Lung (tissue), 12 donors: ENCODE results near the gene DTNB. TPM values are rescaled to one million over a fixed set of nuclear protein-coding genes. Genes with fewer than 3 reads are reported as not detected.

ENCODE experiments used
- ATAC-seq: fragments of 200-7000 bp; cut with Tn5 transposase; one replicate; pipeline ENCODE4 v1.9.1; 2020; ENCODE audit warnings: moderate number of reproducible peaks; ENCODE audit not compliant: insufficient read depth, low FRiP score
- DNase-seq, 3 donors: peaks; one replicate each; pipeline ENCODE4 v3.0.0-alpha.2; 2013 to 2017
- H3K27ac ChIP-seq, 2 donors: one replicate each; pipeline ENCODE4 v1.5.1; 2013; ENCODE audit warnings: mild to moderate bottlenecking in 2 of 2, moderate library complexity in 2 of 2, control low read depth in 1 of 2, inconsistent platforms in 1 of 2, low read depth in 1 of 2, low read length in 1 of 2
- H3K27me3 ChIP-seq, 3 donors: one replicate each; pipeline ENCODE4 v1.5.1; 2013; ENCODE audit warnings: low read length in 2 of 3; ENCODE audit not compliant: control insufficient read depth in 3 of 3, insufficient read depth in 3 of 3
- H3K36me3 ChIP-seq, 4 donors: one replicate each; pipeline ENCODE4 v1.5.1; 2013; ENCODE audit warnings: low read length in 4 of 4, mild to moderate bottlenecking in 1 of 4, moderate library complexity in 1 of 4; ENCODE audit not compliant: control insufficient read depth in 4 of 4, insufficient read depth in 4 of 4
- H3K4me1 ChIP-seq, 5 donors: one replicate each; pipeline ENCODE4 v1.5.1; 2013; ENCODE audit warnings: low read length in 5 of 5, mild to moderate bottlenecking in 2 of 5, moderate library complexity in 1 of 5; ENCODE audit not compliant: control insufficient read depth in 5 of 5, insufficient read depth in 5 of 5
- H3K4me3 ChIP-seq: one replicate; pipeline ENCODE4 v1.5.1; 2013; ENCODE audit warnings: mild to moderate bottlenecking, control low read depth, moderate library complexity
- H3K9ac ChIP-seq, 2 donors: one replicate each; pipeline ENCODE4 v1.5.1; 2013; ENCODE audit warnings: low read length in 2 of 2, control low read depth in 1 of 2; ENCODE audit not compliant: insufficient read depth in 1 of 2
- H3K9me3 ChIP-seq, 4 donors: one replicate each; pipeline ENCODE4 v1.5.1; 2013; ENCODE audit warnings: low read length in 3 of 4, mild to moderate bottlenecking in 1 of 4, moderate library complexity in 1 of 4; ENCODE audit not compliant: control insufficient read depth in 4 of 4, insufficient read depth in 3 of 4
- WGBS, 2 donors: extraction: QIAGEN DNeasy Blood & Tissue Kit; methylation state at CpG; one replicate each; pipeline ENCODE4 v1.1.7; 2013; 5-methylcytosine and 5-hydroxymethylcytosine counted together
- polyA plus RNA-seq, 2 donors: library from polyadenylated mRNA; stranded (reverse); fragments of 200-250 nt; gene quantifications; one replicate each; pipeline ENCODE4 v1.2.1, GENCODE V29; 2013
- total RNA-seq, 2 donors: library from RNA; depleted of rRNA in 1 of 2; stranded (reverse); fragments of >200 nt in 1 of 2; gene quantifications; one replicate each; pipeline ENCODE4 v1.2.1, GENCODE V29; 2014 to 2021
- TF ChIP-seq, protein P1 (sequence below): IDR thresholded peaks from 2 replicates; pipeline ENCODE4 v1.5.1; 2012; ENCODE audit warnings: mild to moderate bottlenecking; ENCODE audit errors: control extremely low read depth, extremely low read depth
- donor health status: control.
- donor health status: control.
- donor health status: Bipolar disorder and iron deficiency.
- donor health status: healthy.
- donor health status: DM: yes; HTN: yes; CAD: no.

The DTNB gene
- total and polyA plus RNA-seq, 4 donors = 10.1 to 35.2 (median 20.4) TPM

DNA sequence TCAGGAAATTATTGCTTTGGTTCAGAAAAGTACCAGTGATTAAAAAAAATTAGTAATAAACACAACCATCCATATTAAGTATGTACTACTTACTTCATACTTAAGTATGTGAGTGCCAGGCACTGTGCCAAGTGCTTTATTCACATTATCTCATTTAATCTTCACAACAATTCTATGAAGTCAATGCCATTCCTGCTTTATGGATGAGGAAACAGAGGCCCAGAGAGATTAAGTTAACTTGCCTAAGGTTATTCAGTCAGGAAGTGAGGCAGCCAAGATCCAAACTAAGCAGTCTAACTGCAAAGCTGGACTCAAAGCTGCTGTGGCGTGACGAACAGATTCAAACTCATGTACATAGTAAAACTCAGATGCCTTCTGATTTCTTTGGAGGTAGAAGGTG lies 22.3 kb downstream of the DTNB start:
- Histone ChIP-seq H3K27me3 (no peaks in the 10 kb centered on the region), H3K9me3 (no peaks in the 10 kb centered on the region), H3K27ac (no peak overlapping the region), H3K9ac (no peak overlapping the region), H3K4me3 (no peak overlapping the region), H3K4me1 (peaks cover 0 to 2% (median 0%) of the 10 kb centered on the region in 5 donors), H3K36me3 (peaks cover 0 to 3% (median under 1%) of the 10 kb centered on the region in 4 donors)
- 69 to 93% methylated on average over 2 of the region's 2 CpGs for whole genome bisulfite sequencing, 2 donors
- no peak for ATAC-seq
- peak in 1 of 3 donors; percentile 21 for DNase-seq
- TF ChIP-seq, protein P1, sequence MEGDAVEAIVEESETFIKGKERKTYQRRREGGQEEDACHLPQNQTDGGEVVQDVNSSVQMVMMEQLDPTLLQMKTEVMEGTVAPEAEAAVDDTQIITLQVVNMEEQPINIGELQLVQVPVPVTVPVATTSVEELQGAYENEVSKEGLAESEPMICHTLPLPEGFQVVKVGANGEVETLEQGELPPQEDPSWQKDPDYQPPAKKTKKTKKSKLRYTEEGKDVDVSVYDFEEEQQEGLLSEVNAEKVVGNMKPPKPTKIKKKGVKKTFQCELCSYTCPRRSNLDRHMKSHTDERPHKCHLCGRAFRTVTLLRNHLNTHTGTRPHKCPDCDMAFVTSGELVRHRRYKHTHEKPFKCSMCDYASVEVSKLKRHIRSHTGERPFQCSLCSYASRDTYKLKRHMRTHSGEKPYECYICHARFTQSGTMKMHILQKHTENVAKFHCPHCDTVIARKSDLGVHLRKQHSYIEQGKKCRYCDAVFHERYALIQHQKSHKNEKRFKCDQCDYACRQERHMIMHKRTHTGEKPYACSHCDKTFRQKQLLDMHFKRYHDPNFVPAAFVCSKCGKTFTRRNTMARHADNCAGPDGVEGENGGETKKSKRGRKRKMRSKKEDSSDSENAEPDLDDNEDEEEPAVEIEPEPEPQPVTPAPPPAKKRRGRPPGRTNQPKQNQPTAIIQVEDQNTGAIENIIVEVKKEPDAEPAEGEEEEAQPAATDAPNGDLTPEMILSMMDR = no peak

DNA sequence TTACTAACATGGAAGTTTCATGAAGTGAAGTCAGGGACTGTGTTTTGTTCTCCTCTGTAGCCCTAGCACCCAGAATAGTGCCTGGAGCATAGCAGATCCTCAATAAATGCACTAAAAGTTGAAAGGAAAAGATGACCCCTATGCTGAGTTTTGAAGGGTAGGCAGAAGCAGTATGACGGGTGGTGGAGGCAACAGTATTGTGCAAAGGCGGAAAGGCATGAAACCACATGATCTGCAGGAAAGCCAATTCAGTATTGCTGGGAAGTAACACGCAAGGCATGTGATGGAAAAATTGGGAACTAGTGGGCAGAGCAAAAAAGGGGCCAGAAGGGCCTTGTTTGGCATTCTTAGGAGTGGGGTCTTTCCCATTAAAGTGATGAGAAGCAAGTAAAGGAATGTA lies 23.1 kb downstream of the DTNB start:
- peak; percentile 34 for ATAC-seq
- no peak for DNase-seq
- TF ChIP-seq, protein P1 = no peak
- H3K9me3 ChIP-seq = no peaks in the 10 kb centered on the region
- peaks cover 0 to 3% (median under 1%) of the 10 kb centered on the region in 4 donors for H3K36me3 ChIP-seq
- peaks cover 0 to 2% (median 0%) of the 10 kb centered on the region in 5 donors for H3K4me1 ChIP-seq
- H3K4me3 ChIP-seq = no peak overlapping the region
- no peak overlapping the region for H3K9ac ChIP-seq
- H3K27me3 ChIP-seq = no peaks in the 10 kb centered on the region
- H3K27ac ChIP-seq = peak overlapping the region in 1 of 2 donors; percentile 6
- 46 to 75% methylated on average over 3 of the region's 3 CpGs for WGBS, 2 donors

DNA sequence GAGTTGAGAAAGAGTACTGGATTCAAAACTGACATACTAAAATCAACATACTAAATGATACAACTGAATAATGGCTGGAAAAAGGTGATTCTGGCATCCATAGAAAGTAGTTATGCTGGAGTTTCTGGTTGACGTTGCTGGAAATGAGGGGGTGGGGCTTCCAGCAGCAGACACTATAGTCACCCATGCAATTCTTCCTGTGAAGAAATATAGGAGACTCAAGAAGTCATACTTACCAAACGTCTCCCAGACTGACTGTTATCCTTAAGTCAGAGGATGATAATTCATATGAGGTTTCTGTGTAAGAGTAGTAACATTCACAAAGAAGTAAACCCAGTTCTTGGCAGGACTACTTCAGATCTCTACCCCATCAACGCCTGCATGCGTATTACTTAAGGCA lies 23.6 kb downstream of the DTNB start:
- Histone ChIP-seq H3K9me3 (no peaks in the 10 kb centered on the region), H3K9ac (no peak overlapping the region), H3K27me3 (no peaks in the 10 kb centered on the region), H3K4me3 (no peak overlapping the region), H3K27ac (no peak overlapping the region), H3K4me1 (peaks cover 0 to 2% (median 0%) of the 10 kb centered on the region in 5 donors), H3K36me3 (peaks cover 0 to 3% (median under 1%) of the 10 kb centered on the region in 4 donors)
- ATAC-seq = no peak
- DNase-seq = no peak
- TF ChIP-seq, protein P1 = no peak
- WGBS, 2 donors = 39 to 63% methylated on average over 4 of the region's 4 CpGs

DNA sequence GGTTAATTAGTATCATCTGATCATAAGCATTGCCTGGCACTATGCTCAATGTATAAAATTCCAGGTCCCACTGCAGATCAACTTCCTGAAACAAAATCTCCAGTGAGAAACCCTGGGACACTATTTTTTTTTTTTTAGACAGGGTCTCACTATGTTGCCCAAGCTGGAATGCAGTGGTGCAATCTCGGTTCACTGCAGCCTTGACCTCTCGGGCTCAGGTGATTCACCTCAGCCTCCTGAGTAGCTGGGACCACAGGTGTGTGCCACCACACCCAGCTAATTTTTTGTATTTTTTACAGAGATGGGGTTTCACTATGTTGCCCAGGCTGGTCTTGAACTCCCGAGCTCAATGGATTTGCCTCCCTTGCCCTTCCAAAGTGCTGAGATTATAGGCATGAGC lies 31.1 kb downstream of the DTNB start:
- Histone ChIP-seq H3K27me3 (no peaks in the 10 kb centered on the region), H3K9me3 (no peaks in the 10 kb centered on the region), H3K4me3 (no peak overlapping the region), H3K4me1 (no peaks in the 10 kb centered on the region), H3K27ac (no peak overlapping the region), H3K36me3 (no peaks in the 10 kb centered on the region), H3K9ac (no peak overlapping the region)
- no peak for ATAC-seq
- WGBS, 2 donors = 94 to 97% methylated on average over 3 of the region's 3 CpGs
- no peak for DNase-seq
- TF ChIP-seq, protein P1 = no peak
